ENCODE measurements around the gene CBX4. TPM values are rescaled to one million over a fixed set of nuclear protein-coding genes. Genes with fewer than 3 reads are reported as not detected.

Gene CBX4
- total RNA-seq, 4 donors from 2014 or later: 6.7 to 11.5 (median 10.0) TPM

DNA sequence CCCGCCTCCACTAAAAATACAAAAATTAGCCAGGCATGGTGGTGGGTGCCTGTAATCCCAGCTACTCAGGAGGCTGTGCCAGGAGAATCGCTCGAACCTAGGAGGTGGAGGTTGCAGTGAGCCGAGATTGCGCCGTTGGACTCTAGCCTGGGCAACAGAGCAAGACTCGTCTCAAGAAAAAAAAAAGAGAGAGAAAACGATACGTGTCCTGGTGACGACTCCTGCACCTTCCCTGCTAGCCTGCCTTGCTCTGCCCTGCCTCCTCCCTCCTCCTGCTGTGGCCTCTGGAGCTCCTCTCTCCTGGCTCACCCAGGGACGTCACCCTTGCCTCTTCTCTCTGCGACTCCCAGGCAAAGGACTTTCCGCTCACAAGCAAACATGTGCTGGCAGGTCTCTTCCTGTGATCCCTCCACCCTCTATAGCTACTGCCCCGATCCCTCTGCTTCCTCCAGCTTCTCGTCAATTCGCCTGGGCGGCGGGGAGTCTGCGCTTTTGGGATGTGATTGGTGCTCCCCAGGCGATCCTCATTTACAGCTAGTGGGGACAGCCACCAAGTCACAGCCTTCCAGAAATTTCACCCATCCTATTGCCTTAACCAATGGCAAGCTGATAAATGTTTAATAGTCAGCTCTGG is 25.5 kb upstream of the CBX4 start:
- Histone ChIP-seq H3K27ac (no peak overlapping the region), H3K27me3 (peaks cover 75% of the 10 kb centered on the region), H3K9me3 (no peaks in the 10 kb centered on the region), H3K36me3 (no peaks in the 10 kb centered on the region), H3K4me1 (no peaks in the 10 kb centered on the region), H3K4me3 (no peak overlapping the region)
- no peak for ATAC-seq
- 61 to 77% methylated on average over 4 to 14 of the region's 20 CpGs for WGBS, 2 donors (ENCODE audit: low coverage in 1 of 2)
- TF ChIP-seq POLR2A (IDR thresholded peaks at IDR 0.05): no peak
- no peak for TF ChIP-seq EP300 (IDR thresholded peaks at IDR 0.05)
- TF ChIP-seq, protein P1, sequence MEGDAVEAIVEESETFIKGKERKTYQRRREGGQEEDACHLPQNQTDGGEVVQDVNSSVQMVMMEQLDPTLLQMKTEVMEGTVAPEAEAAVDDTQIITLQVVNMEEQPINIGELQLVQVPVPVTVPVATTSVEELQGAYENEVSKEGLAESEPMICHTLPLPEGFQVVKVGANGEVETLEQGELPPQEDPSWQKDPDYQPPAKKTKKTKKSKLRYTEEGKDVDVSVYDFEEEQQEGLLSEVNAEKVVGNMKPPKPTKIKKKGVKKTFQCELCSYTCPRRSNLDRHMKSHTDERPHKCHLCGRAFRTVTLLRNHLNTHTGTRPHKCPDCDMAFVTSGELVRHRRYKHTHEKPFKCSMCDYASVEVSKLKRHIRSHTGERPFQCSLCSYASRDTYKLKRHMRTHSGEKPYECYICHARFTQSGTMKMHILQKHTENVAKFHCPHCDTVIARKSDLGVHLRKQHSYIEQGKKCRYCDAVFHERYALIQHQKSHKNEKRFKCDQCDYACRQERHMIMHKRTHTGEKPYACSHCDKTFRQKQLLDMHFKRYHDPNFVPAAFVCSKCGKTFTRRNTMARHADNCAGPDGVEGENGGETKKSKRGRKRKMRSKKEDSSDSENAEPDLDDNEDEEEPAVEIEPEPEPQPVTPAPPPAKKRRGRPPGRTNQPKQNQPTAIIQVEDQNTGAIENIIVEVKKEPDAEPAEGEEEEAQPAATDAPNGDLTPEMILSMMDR (IDR thresholded peaks at IDR 0.05): no peak
- no peak for TF ChIP-seq POLR2AphosphoS5 (IDR thresholded peaks at IDR 0.05)

DNA sequence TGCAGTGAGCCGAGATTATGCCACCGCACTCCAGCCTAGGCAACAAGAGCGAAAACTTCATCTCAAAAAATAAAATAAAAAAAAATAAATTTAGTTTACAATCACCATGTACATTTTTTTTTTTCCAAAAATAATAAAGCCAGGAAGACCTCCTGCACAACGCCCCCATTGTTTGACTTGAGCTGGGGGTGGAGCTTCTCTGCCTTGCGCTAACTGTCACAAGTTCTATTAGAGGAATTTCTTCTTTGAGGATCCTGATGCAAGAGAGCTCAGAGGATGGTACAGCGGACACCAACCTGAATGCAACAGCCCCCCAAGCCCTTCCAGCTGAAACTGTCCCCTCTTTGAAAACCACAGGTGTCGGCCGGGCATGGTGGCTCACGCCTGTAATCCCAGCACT is 24.9 kb upstream of the CBX4 start:
- Histone ChIP-seq H3K9me3 (no peaks in the 10 kb centered on the region), H3K4me3 (no peak overlapping the region), H3K4me1 (no peaks in the 10 kb centered on the region), H3K27ac (no peak overlapping the region), H3K36me3 (no peaks in the 10 kb centered on the region), H3K27me3 (peaks cover 76% of the 10 kb centered on the region)
- 72 to 90% methylated on average over 4 to 5 of the region's 9 CpGs for WGBS, 2 donors (ENCODE audit: low coverage in 1 of 2)
- no peak for ATAC-seq
- TF ChIP-seq EP300 (IDR thresholded peaks at IDR 0.05): no peak
- no peak for TF ChIP-seq POLR2A (IDR thresholded peaks at IDR 0.05)
- TF ChIP-seq POLR2AphosphoS5 (IDR thresholded peaks at IDR 0.05): no peak
- TF ChIP-seq, protein P1 (IDR thresholded peaks at IDR 0.05): no peak

DNA sequence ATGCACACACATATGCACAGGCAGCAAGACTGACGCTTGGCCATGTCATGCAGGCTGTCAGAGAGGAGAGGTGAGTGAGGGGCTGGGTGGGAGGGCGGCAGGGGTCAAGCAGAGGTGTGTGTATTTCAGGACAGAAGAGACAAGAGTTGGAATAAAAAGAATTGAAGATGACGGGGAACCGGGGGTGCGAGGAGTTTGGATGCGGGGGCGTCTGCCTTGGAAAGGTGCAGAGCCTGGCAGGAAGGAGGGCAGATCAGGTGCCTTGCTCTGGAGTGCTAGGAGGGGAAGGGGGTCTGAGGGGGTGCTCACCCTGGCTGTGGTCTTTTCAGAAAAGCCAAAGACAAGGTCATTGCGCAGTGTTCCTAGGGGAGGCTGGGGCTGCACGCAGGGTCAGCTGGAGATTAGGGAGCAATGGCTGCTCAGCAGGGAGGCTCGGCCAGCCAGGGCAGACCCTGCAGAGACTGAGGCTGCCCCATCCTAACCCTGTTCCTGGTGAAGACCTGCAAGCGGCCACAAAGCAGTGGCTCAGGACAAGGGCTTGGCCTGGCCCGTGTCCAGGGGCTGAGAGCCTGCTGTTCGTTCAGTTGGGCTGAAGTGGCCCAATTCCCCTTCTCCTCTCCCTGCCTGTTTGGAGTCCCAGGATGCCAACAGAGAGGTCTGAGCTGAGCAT is 23.7 kb upstream of the CBX4 start:
- ATAC-seq: no peak
- no peak overlapping the region for H3K27ac ChIP-seq
- H3K27me3 ChIP-seq: peaks cover 82% of the 10 kb centered on the region
- H3K4me1 ChIP-seq: no peaks in the 10 kb centered on the region
- no peaks in the 10 kb centered on the region for H3K9me3 ChIP-seq
- WGBS, 2 donors (ENCODE audit: low coverage in 1 of 2): 63 to 77% methylated on average over 7 to 9 of the region's 13 CpGs
- no peak overlapping the region for H3K4me3 ChIP-seq
- no peaks in the 10 kb centered on the region for H3K36me3 ChIP-seq
- TF ChIP-seq POLR2AphosphoS5 (IDR thresholded peaks at IDR 0.05): no peak
- no peak for TF ChIP-seq POLR2A (IDR thresholded peaks at IDR 0.05)
- TF ChIP-seq, protein P1 (IDR thresholded peaks at IDR 0.05): no peak
- TF ChIP-seq EP300 (IDR thresholded peaks at IDR 0.05): no peak

DNA sequence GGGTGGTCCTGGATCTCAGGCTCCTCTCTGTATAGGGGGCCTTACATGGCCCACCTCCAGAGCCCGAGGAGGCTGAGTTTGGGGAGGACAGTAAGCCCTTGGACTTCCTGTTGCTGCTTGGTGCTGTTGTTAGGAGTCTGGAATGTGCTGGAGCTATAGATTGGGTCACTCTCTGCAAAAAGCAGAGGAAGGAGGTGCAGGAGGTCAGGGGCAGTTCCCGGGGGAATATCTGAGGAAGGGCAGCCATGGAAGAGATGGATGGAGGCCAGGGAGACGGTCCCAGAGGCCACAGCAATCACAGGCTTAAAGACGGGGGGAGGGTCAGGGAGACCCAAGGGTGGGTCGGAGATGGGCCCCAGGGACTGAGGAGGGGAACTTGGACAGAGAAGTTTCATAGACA is 23.0 kb upstream of the CBX4 start:
- 32 to 60% methylated on average over 1 to 5 of the region's 5 CpGs for WGBS, 2 donors (ENCODE audit: low coverage in 1 of 2)
- no peaks in the 10 kb centered on the region for H3K4me1 ChIP-seq
- H3K4me3 ChIP-seq: no peak overlapping the region
- ATAC-seq: no peak
- H3K27ac ChIP-seq: no peak overlapping the region
- TF ChIP-seq EP300 (IDR thresholded peaks at IDR 0.05) (no peak), POLR2A (IDR thresholded peaks at IDR 0.05) (no peak), POLR2AphosphoS5 (IDR thresholded peaks at IDR 0.05) (no peak)
- TF ChIP-seq, protein P1 (IDR thresholded peaks at IDR 0.05): no peak
- H3K36me3 ChIP-seq: no peaks in the 10 kb centered on the region
- H3K27me3 ChIP-seq: peaks cover 87% of the 10 kb centered on the region
- no peaks in the 10 kb centered on the region for H3K9me3 ChIP-seq

All from gastroesophageal sphincter (tissue), 4 donors.